Smooth muscle cell of trachea (primary cell): ENCODE results near the gene IL6. TPM values are rescaled to one million over a fixed set of nuclear protein-coding genes. Genes with fewer than 3 reads are reported as not detected.

Experiments
- total RNA-seq: library from RNA; depleted of rRNA; stranded (reverse); fragments of >200 nt; gene quantifications from 2 replicates; pipeline ENCODE4 v1.2.1, GENCODE V29; 2014

IL6 gene
- total RNA-seq, result 2.2 and 15.1 TPM in 2 replicates

DNA sequence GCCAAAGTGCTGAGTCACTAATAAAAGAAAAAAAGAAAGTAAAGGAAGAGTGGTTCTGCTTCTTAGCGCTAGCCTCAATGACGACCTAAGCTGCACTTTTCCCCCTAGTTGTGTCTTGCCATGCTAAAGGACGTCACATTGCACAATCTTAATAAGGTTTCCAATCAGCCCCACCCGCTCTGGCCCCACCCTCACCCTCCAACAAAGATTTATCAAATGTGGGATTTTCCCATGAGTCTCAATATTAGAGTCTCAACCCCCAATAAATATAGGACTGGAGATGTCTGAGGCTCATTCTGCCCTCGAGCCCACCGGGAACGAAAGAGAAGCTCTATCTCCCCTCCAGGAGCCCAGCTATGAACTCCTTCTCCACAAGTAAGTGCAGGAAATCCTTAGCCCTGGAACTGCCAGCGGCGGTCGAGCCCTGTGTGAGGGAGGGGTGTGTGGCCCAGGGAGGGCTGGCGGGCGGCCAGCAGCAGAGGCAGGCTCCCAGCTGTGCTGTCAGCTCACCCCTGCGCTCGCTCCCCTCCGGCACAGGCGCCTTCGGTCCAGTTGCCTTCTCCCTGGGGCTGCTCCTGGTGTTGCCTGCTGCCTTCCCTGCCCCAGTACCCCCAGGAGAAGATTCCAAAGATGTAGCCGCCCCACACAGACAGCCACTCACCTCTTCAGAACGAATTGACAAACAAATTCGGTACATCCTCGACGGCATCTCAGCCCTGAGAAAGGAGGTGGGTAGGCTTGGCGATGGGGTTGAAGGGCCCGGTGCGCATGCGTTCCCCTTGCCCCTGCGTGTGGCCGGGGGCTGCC, at the start of gene IL6:
Gene IL6 (plus strand): TSS at position 294 of the 807 bp plus-strand sequence. CDS start 63 bp downstream, at position 357.

Other genes starting within 250 kb of the IL6 start
- 11.9 and 25.9 TPM in 2 replicates for gene STEAP1B, start 227.0 kb upstream of the IL6 start, total RNA-seq
- 125 and 147 TPM in 2 replicates for gene TOMM7, start 95.6 kb downstream of the IL6 start, total RNA-seq